Measurements from ENCODE around the gene SLC25A22.

Gene SLC25A22

DNA sequence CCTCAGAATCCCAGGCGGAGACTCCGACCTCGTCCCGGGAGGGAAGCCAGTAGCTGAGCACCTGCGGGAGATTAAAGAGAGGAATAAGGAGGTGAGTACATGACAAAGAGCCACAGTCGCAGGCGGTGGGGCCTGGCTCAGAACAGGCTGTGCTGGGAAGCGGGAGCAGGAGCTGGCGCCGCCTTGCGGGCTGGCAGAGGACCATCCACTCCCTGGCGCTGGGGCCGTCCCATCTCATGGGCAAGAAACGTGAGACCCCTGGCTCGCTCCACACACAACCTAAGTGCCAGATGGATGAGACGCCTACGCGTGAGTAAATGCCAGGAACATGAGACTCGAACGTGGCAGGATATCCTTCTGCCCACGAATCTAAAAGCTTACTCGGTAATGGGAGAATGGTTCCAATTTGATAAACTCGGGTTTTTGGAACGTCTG, 14.5 kb downstream of the SLC25A22 start:
- Histone ChIP-seq H3K23ac (ENCODE audit: low read length) (no peak overlapping the region), H4K12ac (ENCODE audit: low read depth, low read length) (peak overlapping the region; percentile 39), H2BK12ac (ENCODE audit: low read length) (no peak overlapping the region), H2BK120ac (ENCODE audit: insufficient read depth, low read length, poor library complexity) (no peak overlapping the region), H4K91ac (ENCODE audit: low read depth, low read length) (no peak overlapping the region), H3K4me1 (ENCODE audit: control insufficient read depth in 1 of 2, insufficient read depth in 2 of 2, low read length in 2 of 2) (peaks cover 2 to 3% of the 10 kb centered on the region in 2 experiments), H3K36me3 (ENCODE audit: control insufficient read depth in 1 of 2, insufficient read depth in 2 of 2, low read length in 2 of 2) (peaks cover 9 to 10% of the 10 kb centered on the region in 2 experiments), H3K14ac (ENCODE audit: low read length) (no peak overlapping the region), H3K79me1 (ENCODE audit: low read length) (no peaks in the 10 kb centered on the region), H2BK5ac (ENCODE audit: low read depth, low read length, poor library complexity) (no peak overlapping the region), H3K79me2 (ENCODE audit: control insufficient read depth, insufficient read depth, low read length, poor library complexity) (no peaks in the 10 kb centered on the region), H3K18ac (ENCODE audit: low read length) (no peak overlapping the region), H4K8ac (ENCODE audit: low read depth, low read length) (no peak overlapping the region), H2AK5ac (ENCODE audit: low read length) (no peak overlapping the region), H3K4me3 (ENCODE audit: low read depth, low read length) (no peak overlapping the region), H2AFZ (ENCODE audit: insufficient read depth, low read length, poor library complexity) (no peak overlapping the region), H3K27me3 (ENCODE audit: insufficient read depth, low read length) (no peaks in the 10 kb centered on the region), H3K4ac (ENCODE audit: low read depth, low read length) (no peak overlapping the region), H3K9me3 (ENCODE audit: insufficient read depth, low read depth, low read length) (peaks cover 2% of the 10 kb centered on the region), H3K9ac (ENCODE audit: low read length) (no peak overlapping the region), H3K27ac (ENCODE audit: low read depth, low read length) (no peak overlapping the region), H3K4me2 (ENCODE audit: low read length) (no peak overlapping the region)
- peak; percentile 50 to 70 for DNase-seq
- WGBS (ENCODE audit: extremely low coverage, insufficient coverage, insufficient read length), result no CpG with 5 or more reads among the region's 24 CpGs

DNA sequence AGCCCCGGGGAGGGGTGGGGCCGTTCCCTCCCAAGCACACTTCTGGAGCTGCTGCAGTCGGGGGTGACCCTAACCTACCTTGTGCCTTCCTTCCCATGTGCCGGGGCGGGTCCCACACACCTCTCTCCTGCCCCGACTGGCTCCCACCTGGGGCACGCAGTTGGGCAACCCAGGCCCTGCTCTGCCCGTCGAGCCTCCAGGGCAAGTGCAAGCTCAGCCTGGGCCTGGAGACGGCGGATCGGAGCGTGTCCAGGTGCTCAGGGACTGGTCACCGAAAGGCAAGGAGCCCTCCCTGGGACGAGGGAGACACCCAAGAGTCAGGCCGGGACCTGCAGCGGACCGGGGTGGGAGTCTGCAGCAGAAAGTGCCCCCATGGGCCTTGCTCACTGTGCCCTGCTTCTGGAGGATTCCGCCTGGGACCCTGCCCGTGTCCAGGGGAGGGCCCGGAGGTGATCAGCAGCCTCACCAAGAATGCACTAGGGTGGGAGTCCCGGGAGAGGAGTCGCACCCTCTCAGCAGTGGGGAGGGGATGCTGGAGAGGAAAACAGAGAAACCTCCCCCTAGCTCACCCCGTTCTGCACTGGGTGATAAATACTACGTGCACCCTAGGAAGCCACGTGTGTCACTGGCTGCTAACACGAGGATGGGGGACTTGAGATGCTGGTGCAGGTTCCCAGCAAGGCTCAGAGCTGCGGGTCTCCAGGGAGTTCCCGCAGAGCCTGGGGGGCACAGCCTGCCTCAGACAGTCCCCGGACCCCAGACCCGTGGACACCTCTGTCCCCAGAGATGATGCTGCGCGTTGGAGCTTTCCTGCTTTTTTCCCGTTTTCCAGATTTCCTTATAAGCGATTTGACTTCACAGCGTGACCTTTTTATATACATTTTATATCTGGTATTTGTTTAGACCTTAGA, 15.6 kb downstream of the SLC25A22 start:
- Histone ChIP-seq H3K23ac (ENCODE audit: low read length) (no peak overlapping the region), H2BK5ac (ENCODE audit: low read depth, low read length, poor library complexity) (no peak overlapping the region), H3K36me3 (ENCODE audit: control insufficient read depth in 1 of 2, insufficient read depth in 2 of 2, low read length in 2 of 2) (peaks cover 9 to 10% of the 10 kb centered on the region in 2 experiments), H3K79me1 (ENCODE audit: low read length) (peaks cover 3% of the 10 kb centered on the region), H3K18ac (ENCODE audit: low read length) (no peak overlapping the region), H3K27ac (ENCODE audit: low read depth, low read length) (no peak overlapping the region), H4K91ac (ENCODE audit: low read depth, low read length) (no peak overlapping the region), H2BK120ac (ENCODE audit: insufficient read depth, low read length, poor library complexity) (no peak overlapping the region), H3K14ac (ENCODE audit: low read length) (no peak overlapping the region), H3K79me2 (ENCODE audit: control insufficient read depth, insufficient read depth, low read length, poor library complexity) (peaks cover 8% of the 10 kb centered on the region), H2AK5ac (ENCODE audit: low read length) (no peak overlapping the region), H3K4me3 (ENCODE audit: low read depth, low read length) (peak overlapping the region; percentile 7), H3K4me2 (ENCODE audit: low read length) (no peak overlapping the region), H4K8ac (ENCODE audit: low read depth, low read length) (no peak overlapping the region), H2BK12ac (ENCODE audit: low read length) (no peak overlapping the region), H3K9ac (ENCODE audit: low read length) (no peak overlapping the region), H3K9me3 (ENCODE audit: insufficient read depth, low read depth, low read length) (peaks cover 2% of the 10 kb centered on the region), H4K12ac (ENCODE audit: low read depth, low read length) (no peak overlapping the region), H3K4ac (ENCODE audit: low read depth, low read length) (no peak overlapping the region), H2AFZ (ENCODE audit: insufficient read depth, low read length, poor library complexity) (no peak overlapping the region), H3K4me1 (ENCODE audit: control insufficient read depth in 1 of 2, insufficient read depth in 2 of 2, low read length in 2 of 2) (peaks cover 7 to 8% of the 10 kb centered on the region in 2 experiments), H3K27me3 (ENCODE audit: insufficient read depth, low read length) (no peaks in the 10 kb centered on the region)
- WGBS (ENCODE audit: extremely low coverage, insufficient coverage, insufficient read length), result no CpG with 5 or more reads among the region's 36 CpGs
- no peak for DNase-seq

DNA sequence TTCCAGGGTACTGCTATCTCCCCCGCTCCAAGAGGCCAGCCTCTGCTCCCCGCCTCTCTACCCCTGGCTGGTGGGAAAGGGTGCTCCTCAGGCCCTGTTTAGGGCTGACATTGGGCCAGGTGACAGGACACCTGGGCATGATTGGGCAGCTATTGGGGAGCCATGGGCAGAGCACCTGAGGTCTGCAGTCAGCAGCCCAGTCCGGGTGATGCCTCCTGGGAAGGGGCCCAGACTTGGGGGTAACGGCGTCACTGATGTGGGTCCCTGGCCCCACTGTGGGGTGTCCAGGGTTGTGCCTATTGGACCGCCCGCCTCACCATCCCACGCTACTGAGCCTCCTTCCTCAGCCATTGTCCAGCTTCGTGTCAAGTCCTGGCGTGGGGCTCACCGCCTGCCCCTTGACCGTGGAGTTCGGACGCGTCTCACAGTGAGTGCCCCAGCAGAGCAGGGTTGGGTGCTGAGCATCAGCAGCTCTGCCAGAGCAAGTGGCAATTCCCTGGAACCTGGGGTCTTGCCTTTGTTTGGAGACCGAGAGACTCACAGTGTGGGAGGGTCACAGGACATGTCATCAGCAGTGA, 18.0 kb downstream of the SLC25A22 start:
- Histone ChIP-seq H3K9ac (ENCODE audit: low read length) (no peak overlapping the region), H3K27ac (ENCODE audit: low read depth, low read length) (no peak overlapping the region), H2AK5ac (ENCODE audit: low read length) (no peak overlapping the region), H2BK120ac (ENCODE audit: insufficient read depth, low read length, poor library complexity) (no peak overlapping the region), H3K14ac (ENCODE audit: low read length) (no peak overlapping the region), H2BK12ac (ENCODE audit: low read length) (no peak overlapping the region), H3K4me1 (ENCODE audit: control insufficient read depth in 1 of 2, insufficient read depth in 2 of 2, low read length in 2 of 2) (peaks cover 16 to 19% of the 10 kb centered on the region in 2 experiments), H3K36me3 (ENCODE audit: control insufficient read depth in 1 of 2, insufficient read depth in 2 of 2, low read length in 2 of 2) (peaks cover 9 to 10% of the 10 kb centered on the region in 2 experiments), H3K18ac (ENCODE audit: low read length) (no peak overlapping the region), H4K91ac (ENCODE audit: low read depth, low read length) (no peak overlapping the region), H3K4me2 (ENCODE audit: low read length) (no peak overlapping the region), H3K4me3 (ENCODE audit: low read depth, low read length) (no peak overlapping the region), H2BK5ac (ENCODE audit: low read depth, low read length, poor library complexity) (no peak overlapping the region), H4K8ac (ENCODE audit: low read depth, low read length) (no peak overlapping the region), H3K23ac (ENCODE audit: low read length) (no peak overlapping the region), H4K12ac (ENCODE audit: low read depth, low read length) (no peak overlapping the region), H3K9me3 (ENCODE audit: insufficient read depth, low read depth, low read length) (no peaks in the 10 kb centered on the region), H3K79me2 (ENCODE audit: control insufficient read depth, insufficient read depth, low read length, poor library complexity) (peaks cover 19% of the 10 kb centered on the region), H3K79me1 (ENCODE audit: low read length) (peaks cover 11% of the 10 kb centered on the region), H2AFZ (ENCODE audit: insufficient read depth, low read length, poor library complexity) (no peak overlapping the region), H3K27me3 (ENCODE audit: insufficient read depth, low read length) (no peaks in the 10 kb centered on the region), H3K4ac (ENCODE audit: low read depth, low read length) (no peak overlapping the region)
- DNase-seq, result no peak
- no CpG with 5 or more reads among the region's 16 CpGs for WGBS (ENCODE audit: extremely low coverage, insufficient coverage, insufficient read length)

DNA sequence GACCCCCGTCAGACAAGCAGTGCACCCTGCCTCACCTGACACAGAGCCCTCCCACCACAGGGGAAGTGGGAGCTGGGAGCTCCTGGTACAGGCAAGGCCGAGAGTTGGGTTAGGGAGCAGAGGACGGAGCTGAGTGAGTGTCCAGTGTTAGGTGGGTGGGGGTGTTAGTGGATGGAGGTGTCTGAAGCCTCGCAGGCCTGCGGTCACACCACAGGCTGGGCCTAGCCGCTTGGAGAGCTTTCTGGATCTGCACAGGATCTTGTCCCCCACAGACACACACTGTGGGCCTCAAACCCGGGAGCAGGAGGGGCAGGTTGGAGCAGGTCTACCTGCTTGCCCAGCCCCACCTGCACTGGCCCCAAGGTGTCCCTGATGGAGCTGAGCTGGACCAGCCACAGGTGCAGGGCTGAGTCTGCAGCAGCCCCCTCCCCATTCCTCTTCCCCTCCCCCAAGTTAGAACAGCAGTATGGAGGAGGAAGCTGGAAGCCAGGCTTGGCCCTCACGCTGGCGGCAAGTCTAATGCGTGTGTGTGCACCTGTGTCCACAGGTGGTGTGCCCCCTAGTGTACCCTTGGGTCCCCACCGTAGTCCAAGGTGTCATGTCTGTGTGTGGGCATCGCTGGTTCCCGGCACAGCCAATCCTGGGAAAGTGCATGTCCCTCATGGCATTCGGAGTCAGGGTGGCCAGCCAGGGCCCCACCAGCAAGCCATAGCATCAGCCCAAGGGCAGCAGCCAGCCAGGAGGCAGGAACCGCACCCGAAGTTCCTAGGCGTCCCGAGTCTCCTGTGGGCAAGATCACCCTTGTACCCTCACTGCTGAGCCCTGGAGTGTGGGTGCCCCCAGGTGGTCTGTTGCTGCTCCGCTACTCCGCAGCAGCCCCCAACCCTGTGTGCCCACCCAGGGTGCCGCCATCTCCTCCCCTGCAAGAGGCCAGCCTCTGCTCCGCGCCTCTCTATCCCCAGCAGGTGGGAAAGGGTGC, 18.8 kb downstream of the SLC25A22 start:
- peaks cover 10 to 11% of the 10 kb centered on the region in 2 experiments for H3K36me3 ChIP-seq (ENCODE audit: control insufficient read depth in 1 of 2, insufficient read depth in 2 of 2, low read length in 2 of 2)
- no peak overlapping the region for H2BK5ac ChIP-seq (ENCODE audit: low read depth, low read length, poor library complexity)
- no peak overlapping the region for H3K4me2 ChIP-seq (ENCODE audit: low read length)
- H4K8ac ChIP-seq (ENCODE audit: low read depth, low read length), result no peak overlapping the region
- no peak overlapping the region for H3K9ac ChIP-seq (ENCODE audit: low read length)
- H3K14ac ChIP-seq (ENCODE audit: low read length), result no peak overlapping the region
- peaks cover 11% of the 10 kb centered on the region for H3K79me1 ChIP-seq (ENCODE audit: low read length)
- no peak overlapping the region for H2BK12ac ChIP-seq (ENCODE audit: low read length)
- H3K4ac ChIP-seq (ENCODE audit: low read depth, low read length), result no peak overlapping the region
- H3K18ac ChIP-seq (ENCODE audit: low read length), result peak overlapping the region; percentile 25
- H4K12ac ChIP-seq (ENCODE audit: low read depth, low read length), result no peak overlapping the region
- no peaks in the 10 kb centered on the region for H3K27me3 ChIP-seq (ENCODE audit: insufficient read depth, low read length)
- H3K4me1 ChIP-seq (ENCODE audit: control insufficient read depth in 1 of 2, insufficient read depth in 2 of 2, low read length in 2 of 2), result peaks cover 17 to 20% of the 10 kb centered on the region in 2 experiments
- no peak overlapping the region for H3K23ac ChIP-seq (ENCODE audit: low read length)
- H4K91ac ChIP-seq (ENCODE audit: low read depth, low read length), result no peak overlapping the region
- no peak overlapping the region for H2BK120ac ChIP-seq (ENCODE audit: insufficient read depth, low read length, poor library complexity)
- WGBS (ENCODE audit: extremely low coverage, insufficient coverage, insufficient read length), result no CpG with 5 or more reads among the region's 23 CpGs
- DNase-seq, result no peak
- H3K9me3 ChIP-seq (ENCODE audit: insufficient read depth, low read depth, low read length), result no peaks in the 10 kb centered on the region
- H3K4me3 ChIP-seq (ENCODE audit: low read depth, low read length), result peak overlapping the region; percentile 8
- H2AK5ac ChIP-seq (ENCODE audit: low read length), result no peak overlapping the region
- no peak overlapping the region for H3K27ac ChIP-seq (ENCODE audit: low read depth, low read length)
- H2AFZ ChIP-seq (ENCODE audit: insufficient read depth, low read length, poor library complexity), result no peak overlapping the region
- peaks cover 19% of the 10 kb centered on the region for H3K79me2 ChIP-seq (ENCODE audit: control insufficient read depth, insufficient read depth, low read length, poor library complexity)

Data from trophoblast cell (in vitro differentiated cells and primary cell).